Ishikawa (cell line): ENCODE results near the gene ATRNL1.

Experiments
- CEBPB ChIP-seq: IDR thresholded peaks from 2 replicates; pipeline ENCODE4 v1.6.1; 2012
- CREB1 ChIP-seq: IDR thresholded peaks from 2 replicates; pipeline ENCODE4 v1.6.1; 2012; ENCODE audit warnings: low read depth
- EGR1 ChIP-seq: IDR thresholded peaks from 2 replicates; pipeline ENCODE4 v1.6.1; 2012
- EP300 ChIP-seq: IDR thresholded peaks from 2 replicates; pipeline ENCODE4 v1.6.1; 2012; ENCODE audit warnings: borderline replicate concordance
- FOXM1 ChIP-seq: IDR thresholded peaks from 2 replicates; pipeline ENCODE4 v1.6.1; 2012; ENCODE audit warnings: low read depth, borderline replicate concordance
- MAX ChIP-seq: IDR thresholded peaks from 2 replicates; pipeline ENCODE4 v1.6.1; 2012
- NFIC ChIP-seq: IDR thresholded peaks from 2 replicates; pipeline ENCODE4 v1.6.1; 2012
- RAD21 ChIP-seq: IDR thresholded peaks from 2 replicates; pipeline ENCODE4 v1.6.1; 2012; ENCODE audit warnings: low read depth
- REST ChIP-seq: IDR thresholded peaks from 2 replicates; pipeline ENCODE4 v1.6.1; 2012; ENCODE audit warnings: low read depth, mild to moderate bottlenecking
- TAF1 ChIP-seq: IDR thresholded peaks from 2 replicates; pipeline ENCODE4 v1.6.1; 2012; ENCODE audit warnings: low read depth, mild to moderate bottlenecking
- TCF12 ChIP-seq: IDR thresholded peaks from 2 replicates; pipeline ENCODE4 v1.6.1; 2012; ENCODE audit warnings: low read depth
- TEAD4 ChIP-seq: IDR thresholded peaks from 2 replicates; pipeline ENCODE4 v1.6.1; 2012
- USF1 ChIP-seq: IDR thresholded peaks from 2 replicates; pipeline ENCODE4 v1.6.1; 2012
- YY1 ChIP-seq: IDR thresholded peaks from 2 replicates; pipeline ENCODE4 v1.6.1; 2012; ENCODE audit warnings: low read depth
- ZBTB7A ChIP-seq: IDR thresholded peaks from 2 replicates; pipeline ENCODE4 v1.6.1; 2012; ENCODE audit warnings: low read depth

ATRNL1 gene

GRCh38 chr10:115969591-115969990 is 876.4 kb downstream of the ATRNL1 start:
- no peak for TF ChIP-seq YY1
- TF ChIP-seq NFIC, result no peak
- TF ChIP-seq FOXM1, result no peak
- TF ChIP-seq TCF12, result no peak
- TF ChIP-seq CEBPB, result no peak
- no peak for TF ChIP-seq TAF1
- TF ChIP-seq CREB1, result no peak
- no peak for TF ChIP-seq TEAD4
- TF ChIP-seq EGR1, result no peak
- no peak for TF ChIP-seq USF1
- TF ChIP-seq REST, result no peak
- no peak for TF ChIP-seq RAD21
- no peak for TF ChIP-seq EP300
- no peak for TF ChIP-seq MAX
- TF ChIP-seq ZBTB7A, result no peak

GRCh38 chr10:115971921-115972320 is 878.8 kb downstream of the ATRNL1 start:
- TF ChIP-seq EGR1 (no peak), YY1 (no peak), REST (no peak), NFIC (no peak), RAD21 (no peak), FOXM1 (no peak), TCF12 (no peak), TEAD4 (no peak), CREB1 (no peak), TAF1 (no peak)

- TF ChIP-seq YY1, result no peak
- TF ChIP-seq EP300, result no peak
- no peak for TF ChIP-seq TEAD4
These were observed 879.3 kb downstream of the ATRNL1 start for GRCh38 chr10:115972426-115972825.

- no peak for TF ChIP-seq REST
- TF ChIP-seq FOXM1, result no peak
- no peak for TF ChIP-seq CREB1
- no peak for TF ChIP-seq EGR1
- no peak for TF ChIP-seq TAF1
- no peak for TF ChIP-seq RAD21
- no peak for TF ChIP-seq ZBTB7A
- TF ChIP-seq USF1, result no peak
- no peak for TF ChIP-seq CEBPB
- no peak for TF ChIP-seq EP300
- TF ChIP-seq TEAD4, result no peak
- TF ChIP-seq MAX, result no peak
- TF ChIP-seq YY1, result no peak
- TF ChIP-seq TCF12, result no peak
- no peak for TF ChIP-seq NFIC
These were observed 881.2 kb downstream of the ATRNL1 start for GRCh38 chr10:115974351-115974750.

GRCh38 chr10:115974816-115975430 is 881.8 kb downstream of the ATRNL1 start:
- TF ChIP-seq NFIC (no peak), TEAD4 (no peak), EGR1 (no peak), USF1 (no peak), TCF12 (no peak), MAX (no peak), EP300 (no peak), YY1 (no peak), REST (no peak), RAD21 (no peak), CEBPB (no peak), FOXM1 (no peak)
